Mucosa of gallbladder (tissue), 1 donor: Measurements from ENCODE around the gene USH2A. TPM values are rescaled to one million over a fixed set of nuclear protein-coding genes. Genes with fewer than 3 reads are reported as not detected.

Experiments
- DNase-seq: peaks from one replicate; pipeline ENCODE4 v3.0.0-alpha.2; 2020; ENCODE audit warnings: low spot score
- total RNA-seq: library from RNA; stranded (reverse); gene quantifications from one replicate; pipeline ENCODE4 v1.2.1, GENCODE V29; 2021
- donor health status: DM: no; HTN: no; CAD: no.

The USH2A gene
- total RNA-seq, 1 donor from 2014 or later: 0.03 TPM

- DNase-seq: no peak
These were observed 545.7 kb downstream of the USH2A start for GRCh38 chr1:215877452-215877951.

- DNase-seq: no peak
These were observed 547.5 kb downstream of the USH2A start for GRCh38 chr1:215875712-215876111.

- no peak for DNase-seq
These were observed 548.0 kb downstream of the USH2A start for GRCh38 chr1:215875236-215875635.

GRCh38 chr1:215872658-215873057 is 550.6 kb downstream of the USH2A start:
- no peak for DNase-seq

GRCh38 chr1:215868500-215868899 is 554.7 kb downstream of the USH2A start:
- DNase-seq: no peak

GRCh38 chr1:215865060-215865459 is 558.2 kb downstream of the USH2A start:
- DNase-seq: no peak

GRCh38 chr1:215863796-215864195 is 559.5 kb downstream of the USH2A start:
- DNase-seq: no peak

- no peak for DNase-seq
These were observed 562.4 kb downstream of the USH2A start for GRCh38 chr1:215860833-215861232.

- DNase-seq: no peak
These were observed 565.9 kb downstream of the USH2A start for GRCh38 chr1:215857317-215857716.

- no peak for DNase-seq
These were observed 577.9 kb downstream of the USH2A start for GRCh38 chr1:215845234-215845891.

GRCh38 chr1:215844777-215845176 is 578.5 kb downstream of the USH2A start:
- no peak for DNase-seq

- DNase-seq: no peak
These were observed 579.0 kb downstream of the USH2A start for GRCh38 chr1:215844266-215844665.

GRCh38 chr1:215842905-215843304 is 580.3 kb downstream of the USH2A start:
- no peak for DNase-seq

GRCh38 chr1:215835951-215836350 is 587.3 kb downstream of the USH2A start:
- no peak for DNase-seq

GRCh38 chr1:215833941-215834729 is 589.1 kb downstream of the USH2A start:
- DNase-seq: no peak

GRCh38 chr1:215830226-215830810 is 592.9 kb downstream of the USH2A start:
- no peak for DNase-seq

GRCh38 chr1:215825056-215825455 is 598.2 kb downstream of the USH2A start:
- no peak for DNase-seq

- DNase-seq: no peak
These were observed 599.0 kb downstream of the USH2A start for GRCh38 chr1:215824245-215824644.

- no peak for DNase-seq
These were observed 604.1 kb downstream of the USH2A start for GRCh38 chr1:215819114-215819513.

GRCh38 chr1:215807911-215808436 is 615.3 kb downstream of the USH2A start:
- DNase-seq: no peak

- DNase-seq: no peak
These were observed 616.0 kb downstream of the USH2A start for GRCh38 chr1:215807218-215807617.

GRCh38 chr1:215797859-215798258 is 625.4 kb downstream of the USH2A start:
- no peak for DNase-seq

- no peak for DNase-seq
These were observed 629.1 kb downstream of the USH2A start for GRCh38 chr1:215794156-215794555.
